ENCODE data around the gene RELN.

RELN gene

GRCh38 chr7:103990991-103991390, 1.5 kb upstream of the RELN start:
- in situ Hi-C loops (cut with HindIII; ENCODE audit: low sequenced_read_pairs): no loop called here

GRCh38 chr7:103989785-103990767, 618 bp upstream of the RELN start:
- in situ Hi-C loops (cut with HindIII; ENCODE audit: low sequenced_read_pairs): no loop called here

- in situ Hi-C loops (cut with HindIII; ENCODE audit: low sequenced_read_pairs): no loop called here
These were observed 824 bp downstream of the RELN start for GRCh38 chr7:103988468-103989199.

GRCh38 chr7:103987451-103987850, 2.0 kb downstream of the RELN start:
- in situ Hi-C loops (cut with HindIII; ENCODE audit: low sequenced_read_pairs): no loop called here

GRCh38 chr7:103985565-103986126, 3.8 kb downstream of the RELN start:
- in situ Hi-C loops (cut with HindIII; ENCODE audit: low sequenced_read_pairs): no loop called here

GRCh38 chr7:103984050-103984449, 5.4 kb downstream of the RELN start:
- in situ Hi-C loops (cut with HindIII; ENCODE audit: low sequenced_read_pairs): no loop called here

- in situ Hi-C loops (cut with HindIII; ENCODE audit: low sequenced_read_pairs): no loop called here
These were observed 6.1 kb downstream of the RELN start for GRCh38 chr7:103983201-103983977.

- in situ Hi-C loops (cut with HindIII; ENCODE audit: low sequenced_read_pairs): no loop called here
These were observed 8.4 kb downstream of the RELN start for GRCh38 chr7:103981003-103981423.

GRCh38 chr7:103972779-103973434, 16.6 kb downstream of the RELN start:
- in situ Hi-C loops (cut with HindIII; ENCODE audit: low sequenced_read_pairs): no loop called here

- in situ Hi-C loops (cut with HindIII; ENCODE audit: low sequenced_read_pairs): no loop called here
These were observed 22.1 kb downstream of the RELN start for GRCh38 chr7:103967401-103967800.

- in situ Hi-C loops (cut with HindIII; ENCODE audit: low sequenced_read_pairs): no loop called here
These were observed 22.7 kb downstream of the RELN start for GRCh38 chr7:103966593-103967277.

GRCh38 chr7:103964269-103964668, 25.2 kb downstream of the RELN start:
- in situ Hi-C loops (cut with HindIII; ENCODE audit: low sequenced_read_pairs): no loop called here

- in situ Hi-C loops (cut with HindIII; ENCODE audit: low sequenced_read_pairs): no loop called here
These were observed 27.4 kb downstream of the RELN start for GRCh38 chr7:103962070-103962469.

GRCh38 chr7:103958284-103958818, 31.1 kb downstream of the RELN start:
- in situ Hi-C loops (cut with HindIII; ENCODE audit: low sequenced_read_pairs): no loop called here

GRCh38 chr7:103955985-103956384, 33.5 kb downstream of the RELN start:
- in situ Hi-C loops (cut with HindIII; ENCODE audit: low sequenced_read_pairs): no loop called here

- in situ Hi-C loops (cut with HindIII; ENCODE audit: low sequenced_read_pairs): no loop called here
These were observed 37.0 kb downstream of the RELN start for GRCh38 chr7:103952408-103952807.

GRCh38 chr7:103951311-103951710, 38.1 kb downstream of the RELN start:
- in situ Hi-C loops (cut with HindIII; ENCODE audit: low sequenced_read_pairs): no loop called here

GRCh38 chr7:103949374-103949773, 40.1 kb downstream of the RELN start:
- in situ Hi-C loops (cut with HindIII; ENCODE audit: low sequenced_read_pairs): no loop called here

- in situ Hi-C loops (cut with HindIII; ENCODE audit: low sequenced_read_pairs): no loop called here
These were observed 42.3 kb downstream of the RELN start for GRCh38 chr7:103947026-103947655.
